RWPE1 (cell line): Measurements from ENCODE around the gene DOK6.

ENCODE experiments used
- CTCF ChIA-PET: fragments of 350-600 bp; sonication (Branson Sonifier 250); formaldehyde crosslinking; extraction: SDS; loops from one replicate; lab custom pipeline; 2021; lab: Yijun Ruan, JAX
- POLR2A ChIA-PET: fragments of 400-600 bp; formaldehyde crosslinking; extraction: SDS; loops from one replicate; lab custom pipeline; 2020; ENCODE audit warnings: antibody characterized with exemption; ENCODE audit not compliant: low non-redundant PET; lab: Yijun Ruan, JAX
- DNase-seq: peaks from one replicate; pipeline ENCODE4 v3.0.0; 2012; ENCODE audit warnings: low spot score
- H3K27ac ChIP-seq: fragments of 450-650 bp; 2 replicates; pipeline ENCODE4 v1.5.1; 2017
- CTCF ChIP-seq: fragments of 450-650 bp; conservative IDR thresholded peaks from 2 replicates; pipeline ENCODE4 v1.5.1; 2017; ENCODE audit warnings: low read depth, mild to moderate bottlenecking

DOK6 gene

GRCh38 chr18:69795791-69796190 is 395.1 kb downstream of the DOK6 start:
- ChIA-PET CTCF (no interaction called here), POLR2A (no interaction called here)
- H3K27ac ChIP-seq = no peak overlapping the region
- no peak for DNase-seq
- TF ChIP-seq CTCF = no peak

GRCh38 chr18:69804776-69805501 is 404.3 kb downstream of the DOK6 start:
- ChIA-PET CTCF (no interaction called here), POLR2A (no interaction called here)
- H3K27ac ChIP-seq = no peak overlapping the region
- no peak for TF ChIP-seq CTCF
- no peak for DNase-seq

- ChIA-PET POLR2A (no interaction called here), CTCF (no interaction called here)
- no peak for DNase-seq
- no peak for TF ChIP-seq CTCF
- no peak overlapping the region for H3K27ac ChIP-seq
These were observed 407.7 kb downstream of the DOK6 start for GRCh38 chr18:69808399-69808798.

- TF ChIP-seq CTCF = no peak
- POLR2A ChIA-PET = no interaction called here
- CTCF ChIA-PET = no interaction called here
- no peak overlapping the region for H3K27ac ChIP-seq
- DNase-seq = no peak
These were observed 412.9 kb downstream of the DOK6 start for GRCh38 chr18:69813559-69813958.

GRCh38 chr18:69814861-69815385 is 414.2 kb downstream of the DOK6 start:
- ChIA-PET CTCF (no interaction called here), POLR2A (no interaction called here)
- TF ChIP-seq CTCF = no peak
- no peak overlapping the region for H3K27ac ChIP-seq
- no peak for DNase-seq

GRCh38 chr18:69817335-69817940 is 416.8 kb downstream of the DOK6 start:
- POLR2A ChIA-PET = no interaction called here
- DNase-seq = peak; percentile 3
- no peak for TF ChIP-seq CTCF
- H3K27ac ChIP-seq = no peak overlapping the region
- CTCF ChIA-PET = no interaction called here
